Natural killer cell (primary cell): ENCODE results near the gene ART5. TPM values are rescaled to one million over a fixed set of nuclear protein-coding genes. Genes with fewer than 3 reads are reported as not detected.

Source experiments
- ATAC-seq, 3 donors: fragments of 150-1000 bp in 2 of 3; fragments of 200-7000 bp in 1 of 3; cut with Tn5 transposase; 1 replicate in 1 of 3; 2 replicates in 2 of 3; pipeline ENCODE4 v1.10.0; 2021; ENCODE audit warnings: mild to moderate bottlenecking in 2 of 3, moderate library complexity in 2 of 3
- DNase-seq, 2 donors: peaks; one replicate each; pipeline versions ENCODE4 v3.0.0 to v3.0.0-alpha.2; 2013 to 2021; ENCODE audit warnings: mixed read lengths in 1 of 2
- H3K27ac ChIP-seq: one replicate; pipeline ENCODE4 v1.5.1; 2013; ENCODE audit warnings: mild to moderate bottlenecking, low read length
- H3K27me3 ChIP-seq: one replicate; pipeline ENCODE4 v1.6.1; 2013; ENCODE audit warnings: low read length; ENCODE audit not compliant: control insufficient read depth, insufficient read depth
- H3K36me3 ChIP-seq: one replicate; pipeline ENCODE4 v1.6.1; 2013; ENCODE audit warnings: low read length; ENCODE audit not compliant: control insufficient read depth, insufficient read depth
- H3K4me1 ChIP-seq: one replicate; pipeline ENCODE4 v1.6.1; 2013; ENCODE audit warnings: low read length; ENCODE audit not compliant: control insufficient read depth, insufficient read depth
- H3K4me3 ChIP-seq: one replicate; pipeline ENCODE4 v1.5.1; 2013; ENCODE audit warnings: low read length
- H3K9me3 ChIP-seq: one replicate; pipeline ENCODE4 v1.6.1; 2013; ENCODE audit warnings: low read length; ENCODE audit not compliant: control insufficient read depth, insufficient read depth
- H3K27ac Mint-ChIP-seq, 2 donors: one replicate each; pipeline ENCODE4 v1.8.0; 2022; ENCODE audit warnings: mild to moderate bottlenecking in 2 of 2, mixed read lengths in 2 of 2, moderate library complexity in 1 of 2
- H3K27me3 Mint-ChIP-seq, 2 donors: one replicate each; pipeline ENCODE4 v1.8.0; 2022; ENCODE audit warnings: low read depth in 2 of 2, mixed read lengths in 2 of 2
- H3K36me3 Mint-ChIP-seq: one replicate; pipeline ENCODE4 v1.8.0; 2022; ENCODE audit warnings: mixed read lengths
- H3K4me1 Mint-ChIP-seq, 2 donors: one replicate each; pipeline ENCODE4 v1.8.0; 2022; ENCODE audit warnings: mixed read lengths in 2 of 2
- H3K4me3 Mint-ChIP-seq: one replicate; pipeline ENCODE4 v1.8.0; 2022; ENCODE audit warnings: mild to moderate bottlenecking, moderate library complexity, mixed read lengths
- H3K9me3 Mint-ChIP-seq, 2 donors: one replicate each; pipeline ENCODE4 v1.8.0; 2022; ENCODE audit warnings: mixed read lengths in 2 of 2
- WGBS: methylation state at CpG from one replicate; pipeline ENCODE4 v1.1.7; 2013; ENCODE audit warnings: missing lambda C conversion rate; ENCODE audit not compliant: insufficient coverage; 5-methylcytosine and 5-hydroxymethylcytosine counted together
- intact Hi-C: fragments of 100-400 bp; cut with micrococcal nuclease; formaldehyde crosslinking; loops from one replicate; pipeline ENCODE4 v1.14.2; 2022
- total RNA-seq, 4 donors: library from RNA; stranded (reverse); fragments of 120-200 nt in 1 of 4; gene quantifications; one replicate each; pipeline versions ENCODE4 v1.2.3 to v1.2.4, GENCODE V29; 2013 to 2022
- TF ChIP-seq, protein P1 (sequence below): fragments of 200-600 bp; IDR thresholded peaks from one replicate; pipeline ENCODE4 v1.8.0; 2022; ENCODE audit warnings: antibody characterized with exemption

ART5 gene
- total RNA-seq, 3 donors from 2014 or later (not counting 1 experiment from before 2014, with no cell fraction given) = not detected

DNA sequence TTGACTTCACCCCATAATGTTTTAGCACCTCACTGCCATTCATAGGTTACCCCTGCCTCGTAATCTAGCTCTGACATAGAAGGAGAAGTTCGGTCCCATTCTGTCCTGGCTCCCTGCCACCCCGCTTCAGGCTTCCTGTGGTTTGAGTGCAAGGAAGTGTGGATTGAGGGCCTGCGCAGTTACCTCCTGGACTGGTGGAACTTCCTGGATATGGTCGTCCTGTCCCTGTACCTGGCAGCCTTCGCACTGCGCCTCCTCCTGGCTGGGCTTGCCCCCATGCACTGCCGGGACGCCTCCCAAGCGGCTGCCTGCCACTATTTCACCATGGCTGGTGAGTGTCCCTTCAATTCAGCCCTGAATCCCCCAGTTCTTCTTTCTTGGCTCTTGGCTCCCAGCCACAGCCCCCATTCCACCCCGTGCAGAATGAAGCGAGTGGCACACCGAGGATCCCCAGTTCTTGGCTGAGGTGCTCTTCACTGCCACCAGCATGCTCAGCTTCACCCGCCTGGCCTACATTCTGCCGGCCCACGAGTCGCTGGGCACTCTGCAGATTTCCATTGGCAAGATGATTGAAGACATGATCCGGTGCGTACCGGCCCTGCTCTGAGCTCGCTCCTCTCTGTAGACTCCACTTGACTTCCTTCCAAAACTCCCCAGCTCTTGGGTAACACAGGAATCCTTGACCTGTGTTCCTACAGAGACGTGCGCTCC, 15.4 kb downstream of the ART5 start:
- ATAC-seq (no peak), DNase-seq (peak in 1 of 2 donors; percentile 23)
- Mint-ChIP-seq H3K4me3 (no peak overlapping the region), H3K4me1 (peaks cover 8 to 12% of the 10 kb centered on the region in 2 donors), H3K36me3 (no peaks in the 10 kb centered on the region), H3K27me3 (peaks cover 7 to 9% of the 10 kb centered on the region in 2 donors), H3K9me3 (no peaks in the 10 kb centered on the region), H3K27ac (no peak overlapping the region)
- 23% methylated on average over 21 of the region's 23 CpGs for WGBS
- H3K27me3 ChIP-seq = no peaks in the 10 kb centered on the region
- peaks cover 7% of the 10 kb centered on the region for H3K4me1 ChIP-seq
- no peaks in the 10 kb centered on the region for H3K36me3 ChIP-seq
- H3K9me3 ChIP-seq = no peaks in the 10 kb centered on the region
- intact Hi-C loops = no loop called here
- no peak overlapping the region for H3K27ac ChIP-seq
- TF ChIP-seq, protein P1, sequence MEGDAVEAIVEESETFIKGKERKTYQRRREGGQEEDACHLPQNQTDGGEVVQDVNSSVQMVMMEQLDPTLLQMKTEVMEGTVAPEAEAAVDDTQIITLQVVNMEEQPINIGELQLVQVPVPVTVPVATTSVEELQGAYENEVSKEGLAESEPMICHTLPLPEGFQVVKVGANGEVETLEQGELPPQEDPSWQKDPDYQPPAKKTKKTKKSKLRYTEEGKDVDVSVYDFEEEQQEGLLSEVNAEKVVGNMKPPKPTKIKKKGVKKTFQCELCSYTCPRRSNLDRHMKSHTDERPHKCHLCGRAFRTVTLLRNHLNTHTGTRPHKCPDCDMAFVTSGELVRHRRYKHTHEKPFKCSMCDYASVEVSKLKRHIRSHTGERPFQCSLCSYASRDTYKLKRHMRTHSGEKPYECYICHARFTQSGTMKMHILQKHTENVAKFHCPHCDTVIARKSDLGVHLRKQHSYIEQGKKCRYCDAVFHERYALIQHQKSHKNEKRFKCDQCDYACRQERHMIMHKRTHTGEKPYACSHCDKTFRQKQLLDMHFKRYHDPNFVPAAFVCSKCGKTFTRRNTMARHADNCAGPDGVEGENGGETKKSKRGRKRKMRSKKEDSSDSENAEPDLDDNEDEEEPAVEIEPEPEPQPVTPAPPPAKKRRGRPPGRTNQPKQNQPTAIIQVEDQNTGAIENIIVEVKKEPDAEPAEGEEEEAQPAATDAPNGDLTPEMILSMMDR = no peak
- no peak overlapping the region for H3K4me3 ChIP-seq

DNA sequence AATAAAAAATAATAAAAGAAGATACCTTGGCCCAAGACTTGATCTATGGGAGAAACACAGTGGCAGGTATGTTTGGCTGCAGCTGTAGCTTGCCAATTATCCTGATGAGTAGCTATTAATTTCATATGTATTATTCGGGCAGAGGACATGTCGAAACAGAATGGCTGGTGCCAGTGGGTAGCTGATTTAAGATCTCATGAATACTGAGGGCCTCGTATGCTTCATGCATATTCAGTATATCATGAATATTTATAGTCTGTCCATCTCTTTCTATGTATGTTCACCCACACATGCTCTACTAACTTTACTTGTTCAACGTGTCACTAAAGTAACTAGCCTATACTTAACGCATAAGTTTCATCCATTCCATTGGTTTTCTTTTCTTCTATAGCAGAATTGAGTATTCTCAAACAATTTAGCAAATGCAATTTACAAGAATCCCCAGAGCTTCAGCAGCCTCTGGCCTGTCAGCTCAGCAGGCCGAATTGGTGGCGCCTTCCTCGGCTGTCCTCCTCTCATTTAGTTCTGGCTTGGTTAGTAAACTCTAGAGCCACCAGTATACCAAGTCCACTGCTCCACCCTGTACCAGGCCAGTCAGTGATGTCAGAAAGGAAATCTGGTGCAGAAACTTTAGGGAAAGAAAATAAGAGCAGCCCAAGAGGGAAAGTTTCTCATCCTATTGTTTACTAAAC, 17.9 kb downstream of the ART5 start:
- no peak overlapping the region for H3K27ac Mint-ChIP-seq
- H3K4me1 Mint-ChIP-seq = peaks cover 8 to 12% of the 10 kb centered on the region in 2 donors
- no peak overlapping the region for H3K4me3 ChIP-seq
- no peaks in the 10 kb centered on the region for H3K36me3 Mint-ChIP-seq
- intact Hi-C loops = no loop called here
- TF ChIP-seq, protein P1 = no peak
- H3K36me3 ChIP-seq = no peaks in the 10 kb centered on the region
- peaks cover 7% of the 10 kb centered on the region for H3K4me1 ChIP-seq
- H3K27me3 ChIP-seq = no peaks in the 10 kb centered on the region
- H3K4me3 Mint-ChIP-seq = no peak overlapping the region
- H3K27me3 Mint-ChIP-seq = peaks cover 7% of the 10 kb centered on the region in 2 donors
- 79% methylated on average over 8 of the region's 8 CpGs for WGBS
- DNase-seq = no peak
- no peaks in the 10 kb centered on the region for H3K9me3 ChIP-seq
- ATAC-seq = no peak
- no peaks in the 10 kb centered on the region for H3K9me3 Mint-ChIP-seq
- no peak overlapping the region for H3K27ac ChIP-seq

DNA sequence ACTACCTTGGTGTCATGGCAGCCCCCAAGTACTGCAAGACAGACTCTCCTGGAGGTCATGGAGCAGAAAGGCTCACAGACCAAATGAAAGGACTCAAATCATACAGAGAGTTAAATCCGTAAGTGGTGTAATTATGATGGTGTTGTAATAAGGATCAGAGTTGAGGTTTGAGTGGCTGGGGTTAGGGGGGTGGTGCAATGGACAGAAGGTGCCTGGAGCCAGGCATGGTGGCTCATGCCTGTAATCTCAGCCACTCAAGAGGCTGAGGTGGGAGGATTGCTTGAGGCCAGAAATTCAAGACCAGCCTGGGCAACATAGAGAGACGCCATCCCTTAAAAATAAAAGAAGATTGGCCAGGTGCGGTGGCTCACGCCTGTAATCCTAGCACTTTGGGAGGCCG, 18.7 kb downstream of the ART5 start:
- no peak overlapping the region for H3K4me3 Mint-ChIP-seq
- peaks cover 7% of the 10 kb centered on the region for H3K4me1 ChIP-seq
- no peak overlapping the region for H3K27ac Mint-ChIP-seq
- DNase-seq (no peak), ATAC-seq (no peak)
- H3K9me3 ChIP-seq = no peaks in the 10 kb centered on the region
- no peaks in the 10 kb centered on the region for H3K27me3 ChIP-seq
- H3K4me3 ChIP-seq = no peak overlapping the region
- no peaks in the 10 kb centered on the region for H3K9me3 Mint-ChIP-seq
- peaks cover 8 to 12% of the 10 kb centered on the region in 2 donors for H3K4me1 Mint-ChIP-seq
- intact Hi-C loops = no loop called here
- no peaks in the 10 kb centered on the region for H3K36me3 Mint-ChIP-seq
- H3K27ac ChIP-seq = no peak overlapping the region
- H3K27me3 Mint-ChIP-seq = peaks cover 4 to 7% of the 10 kb centered on the region in 2 donors
- H3K36me3 ChIP-seq = no peaks in the 10 kb centered on the region
- WGBS = 94% methylated on average over 5 of the region's 5 CpGs
- TF ChIP-seq, protein P1 = no peak
